ELR (cell line): Measurements from ENCODE around the gene SLC38A4.
"Not testable (repeated sequence)": the region's sequence is repeated elsewhere in the genome, so short reads cannot be mapped to it uniquely, and the experiment has no call there.

Source experiments
- DNase-seq: peaks from one replicate; pipeline ENCODE4 v3.0.0-alpha.2; 2015; ENCODE audit warnings: low read depth

SLC38A4 gene

DNA sequence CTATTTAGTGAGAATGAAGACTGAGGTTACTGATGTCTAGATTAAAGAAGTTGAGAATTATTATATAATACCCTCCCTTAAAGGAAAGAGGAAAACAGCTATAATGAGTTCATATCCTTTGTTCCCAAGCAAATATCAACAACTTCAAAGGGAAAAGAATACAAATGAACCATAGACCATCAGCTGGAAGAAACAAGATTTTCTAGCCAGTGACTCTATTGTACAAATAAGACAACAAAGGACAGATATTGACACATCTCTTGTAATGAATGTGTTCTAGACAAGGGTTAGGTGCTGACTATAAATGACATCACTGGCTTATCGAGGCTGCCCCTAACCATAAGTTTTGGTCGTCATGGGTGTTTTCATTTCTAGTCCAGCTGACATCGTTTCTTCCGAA, 48.2 kb downstream of the SLC38A4 start:
- no peak for DNase-seq

DNA sequence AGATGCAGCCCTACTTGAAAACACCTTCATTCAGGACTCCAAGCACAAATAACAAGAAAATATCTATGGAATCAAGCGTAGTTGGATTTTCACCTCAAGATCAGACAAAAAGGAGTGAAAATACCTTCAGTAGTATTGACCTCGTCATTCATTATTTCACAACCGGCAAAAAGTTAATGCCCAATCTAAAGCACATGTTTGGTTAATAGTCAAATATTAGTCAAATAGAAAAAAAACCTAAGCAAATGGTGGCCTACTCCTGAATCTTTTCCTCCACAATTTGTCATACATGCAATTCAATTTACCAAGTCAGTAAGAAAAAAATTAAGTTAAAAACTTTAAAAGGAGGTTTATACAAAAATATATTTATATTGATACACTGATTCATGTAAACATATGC, 50.0 kb downstream of the SLC38A4 start:
- DNase-seq = no peak

DNA sequence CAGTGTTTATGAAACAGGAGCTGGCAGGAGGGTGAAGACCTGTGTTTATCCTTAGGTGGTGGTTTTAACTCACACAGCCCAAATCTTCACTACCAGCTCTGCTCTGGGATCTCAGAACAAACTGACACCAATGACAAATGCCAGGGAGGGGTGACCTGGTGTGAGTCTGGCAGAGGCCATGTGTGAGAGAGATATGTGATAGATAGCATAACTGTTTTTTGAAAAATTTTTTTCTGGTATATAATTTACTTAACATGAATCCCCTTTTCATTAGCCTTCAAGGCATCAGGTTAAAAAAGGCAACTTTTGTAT, 51.5 kb downstream of the SLC38A4 start:
- DNase-seq = no peak

DNA sequence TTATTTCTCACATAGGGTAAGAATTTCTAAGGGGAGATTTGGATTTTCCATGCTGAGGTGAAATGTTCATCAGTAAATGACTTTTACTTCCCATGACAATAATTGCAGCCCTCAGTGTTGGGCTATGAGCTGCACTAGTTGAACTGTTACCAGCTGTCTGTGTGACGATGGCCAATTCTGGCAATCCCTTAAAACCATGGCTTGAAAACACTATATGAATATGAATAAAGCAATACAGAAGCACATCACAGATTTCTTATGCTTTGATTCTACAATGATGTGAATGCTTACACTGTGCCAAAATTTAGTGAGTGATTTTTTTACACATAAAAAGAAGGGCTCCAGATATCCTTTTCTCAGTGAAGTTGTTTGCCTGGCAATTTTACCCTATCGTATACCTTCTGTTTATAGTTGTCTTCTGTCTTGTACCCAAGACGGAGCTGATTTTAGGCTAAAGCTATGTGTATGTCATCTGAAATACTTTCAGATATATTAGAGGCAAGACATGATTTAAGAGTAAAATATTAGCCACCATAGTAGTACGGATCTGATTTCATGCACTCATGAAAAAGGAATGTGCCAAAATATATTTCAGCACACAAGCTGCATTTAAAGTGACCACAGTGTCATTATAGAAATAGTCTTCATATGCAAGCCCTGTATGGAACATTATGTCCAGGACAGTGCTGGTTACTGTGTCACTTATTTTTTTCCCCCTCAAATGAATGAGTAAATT, 52.0 kb downstream of the SLC38A4 start:
- peak; percentile 53 for DNase-seq

DNA sequence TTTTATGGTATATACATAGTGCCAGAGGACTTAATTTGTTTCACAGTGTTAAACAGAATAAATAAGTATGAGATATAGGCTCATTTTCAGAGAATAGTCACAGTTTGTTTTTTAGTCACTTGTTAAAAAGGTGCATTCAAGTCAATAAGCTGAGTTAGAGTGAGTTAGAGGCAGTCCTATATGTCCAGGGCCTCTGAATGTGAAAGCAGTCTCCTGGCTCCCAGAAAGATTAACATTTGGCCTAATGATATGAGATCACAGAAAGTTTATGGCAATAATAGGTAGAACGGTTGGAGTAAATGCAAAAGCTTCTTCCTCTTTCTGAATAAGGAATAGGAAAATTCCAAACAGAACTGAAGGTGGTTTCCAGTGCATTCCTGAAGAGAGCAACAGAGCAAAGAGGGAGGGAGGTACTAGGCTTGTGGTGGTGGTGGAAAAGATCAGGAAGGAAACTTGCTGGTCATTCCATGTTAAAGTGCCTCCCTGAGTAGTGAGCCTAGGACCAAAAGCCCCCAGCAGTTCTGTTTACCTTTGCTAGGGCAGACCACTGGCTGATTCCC, 54.4 kb downstream of the SLC38A4 start:
- peak; percentile 16 for DNase-seq

DNA sequence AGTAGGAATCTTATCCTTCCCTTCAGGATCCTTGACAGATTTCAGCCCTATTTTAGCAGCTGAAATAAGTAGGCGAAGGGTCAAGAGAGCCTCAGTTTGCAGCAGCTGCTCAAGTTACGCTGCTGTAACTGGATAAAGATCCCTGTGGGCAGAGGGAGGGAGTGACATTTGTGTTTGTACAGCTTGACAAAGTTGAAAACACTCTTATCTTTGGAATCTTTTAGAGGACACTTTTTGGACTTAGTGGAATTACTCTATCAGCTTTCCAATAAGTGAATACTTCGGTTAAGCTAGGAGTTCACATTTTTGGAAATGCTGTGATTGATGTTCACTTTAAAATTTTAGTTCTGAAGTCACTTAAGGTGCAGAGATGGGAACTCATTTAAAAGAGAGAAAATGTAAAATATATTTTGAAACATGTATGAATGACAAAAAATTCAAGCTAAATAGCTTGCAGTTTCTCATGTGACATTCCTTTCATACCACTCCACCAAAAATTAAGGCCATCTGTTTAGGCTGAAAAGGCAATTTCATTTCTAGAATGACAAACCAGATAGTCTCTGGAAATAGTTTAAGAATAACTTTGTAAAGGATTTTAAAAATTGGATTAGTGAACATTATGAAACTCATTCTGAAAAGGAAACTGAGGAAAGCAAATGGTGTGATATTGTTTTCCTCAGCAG, 55.2 kb downstream of the SLC38A4 start:
- DNase-seq = no peak

DNA sequence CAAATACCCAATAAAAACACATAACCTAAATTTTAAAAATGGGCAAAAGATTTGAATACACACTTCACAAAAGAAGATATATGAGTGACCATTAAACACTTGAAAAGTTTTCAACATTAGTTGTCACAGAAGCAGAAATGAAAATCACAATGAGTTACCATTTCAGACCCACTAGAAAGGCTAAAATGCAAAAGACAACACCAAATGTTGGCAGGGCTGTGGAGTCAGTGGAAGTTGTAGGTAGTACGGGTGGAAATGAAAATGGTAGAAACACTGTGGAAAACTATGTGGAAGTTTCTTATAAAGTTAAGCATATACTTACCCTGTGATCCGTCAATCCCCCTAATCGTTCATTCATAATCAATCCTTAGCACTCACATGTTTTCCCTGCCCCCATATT, 61.8 kb downstream of the SLC38A4 start:
- no peak for DNase-seq

DNA sequence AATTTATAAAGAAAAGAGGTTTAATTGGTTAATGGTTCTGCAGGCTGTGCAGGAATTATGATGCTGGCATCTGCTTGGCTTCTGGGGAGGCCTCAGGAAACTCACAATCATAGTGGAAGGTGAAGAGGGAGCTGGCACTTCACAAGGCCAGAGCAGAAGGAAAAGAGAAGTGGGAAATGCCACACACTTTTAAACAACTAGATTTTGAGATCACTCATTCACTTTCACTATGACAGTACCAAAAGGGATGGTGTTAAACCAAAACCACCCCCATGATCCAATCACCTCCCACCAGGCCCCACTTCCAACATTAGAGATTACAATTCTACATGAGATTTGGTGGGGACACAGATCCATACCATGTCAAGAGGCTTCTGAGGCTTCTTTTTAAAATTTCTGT, 62.6 kb downstream of the SLC38A4 start:
- DNase-seq = no peak

DNA sequence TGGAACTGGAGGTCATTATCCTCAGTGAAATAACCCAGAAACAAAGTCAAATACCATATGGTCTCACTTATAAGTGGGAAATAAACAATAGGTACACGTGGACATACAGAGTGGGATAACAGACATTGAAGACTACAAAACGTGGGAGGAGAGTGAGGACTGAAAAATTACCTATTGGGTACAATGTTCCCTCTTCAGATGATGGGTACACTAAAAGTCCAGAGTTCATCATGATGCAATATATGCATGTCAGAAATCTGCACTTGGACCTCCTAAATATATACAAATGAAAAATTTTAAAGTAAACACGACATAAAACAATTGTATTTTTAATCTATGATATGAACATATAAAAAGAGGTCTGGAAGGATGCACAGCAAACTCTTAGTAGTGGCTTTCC, 71.2 kb downstream of the SLC38A4 start:
- DNase-seq = no peak

DNA sequence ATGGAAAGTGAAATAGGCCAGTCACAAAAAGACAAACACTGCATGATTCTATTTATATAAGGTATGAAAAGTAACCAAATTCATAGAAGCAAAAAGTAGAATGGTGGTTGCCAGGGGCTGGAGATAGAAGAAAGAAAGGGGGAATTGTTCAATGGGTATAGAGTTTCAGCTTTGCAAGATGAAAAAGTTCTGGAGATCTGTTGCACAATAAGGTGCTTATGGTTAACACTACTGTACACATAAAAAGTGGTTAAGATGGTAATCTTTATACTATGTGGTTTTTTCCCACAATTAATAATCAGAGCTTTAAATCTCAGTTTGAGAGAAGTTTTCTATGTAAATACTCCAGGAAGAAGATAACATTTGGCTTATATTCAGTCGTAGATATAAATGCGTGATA, 73.4 kb downstream of the SLC38A4 start:
- DNase-seq = peak; percentile 4

DNA sequence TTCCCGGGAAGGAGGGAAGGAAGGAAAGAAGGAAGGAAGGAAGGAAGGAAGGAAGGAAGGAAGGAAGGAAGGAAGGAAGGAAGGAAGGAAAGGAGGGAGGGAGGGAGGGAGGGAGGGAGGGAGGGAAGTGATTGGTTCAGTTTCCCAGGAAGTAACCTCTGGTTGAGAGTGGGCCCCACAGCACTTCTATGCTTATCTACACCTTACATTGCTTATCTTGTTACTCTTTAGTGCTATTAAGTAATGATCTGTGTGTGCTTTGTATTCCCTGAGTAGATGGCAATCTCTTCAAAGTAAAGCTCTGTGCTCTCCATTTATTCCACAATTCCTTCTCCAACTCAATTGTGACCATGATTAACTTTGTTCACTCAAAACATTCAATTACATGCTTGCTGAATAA, 74.6 kb downstream of the SLC38A4 start:
- no peak for DNase-seq

DNA sequence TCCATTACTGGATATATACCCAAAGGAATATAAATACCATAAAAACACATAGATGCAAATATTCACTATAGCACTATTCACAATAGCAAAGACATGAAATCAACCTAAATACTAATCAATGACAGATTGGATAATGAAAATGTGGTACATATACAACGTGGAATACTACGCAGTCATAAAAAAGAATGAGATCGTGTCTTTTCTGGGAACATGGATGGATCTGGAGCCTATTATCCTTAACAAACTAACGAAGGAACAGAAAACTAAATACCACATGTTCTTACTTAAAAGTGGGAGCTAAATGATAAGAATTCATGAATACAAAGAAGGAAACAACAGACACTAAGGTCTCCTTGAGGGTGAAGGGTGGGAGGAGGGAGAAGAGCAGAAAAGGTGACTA, 76.5 kb downstream of the SLC38A4 start:
- no peak for DNase-seq

DNA sequence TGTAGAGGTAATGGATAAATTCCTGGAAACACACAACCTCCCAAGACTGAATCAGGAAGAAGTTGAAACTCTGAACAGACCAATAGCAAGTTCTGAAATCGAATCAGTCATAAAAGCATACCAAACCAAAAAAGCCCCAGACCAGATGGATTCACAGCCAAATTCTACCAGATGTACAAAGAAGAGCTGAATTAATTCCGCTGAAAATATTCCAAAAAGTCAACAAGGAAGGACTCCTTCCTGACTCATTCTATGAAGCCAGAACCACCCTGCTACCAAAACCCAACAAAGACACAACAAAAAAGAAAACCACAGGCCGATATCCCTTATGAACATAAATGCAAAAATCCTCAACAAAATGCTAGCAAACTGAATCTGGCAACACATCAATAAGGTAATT, 81.5 kb downstream of the SLC38A4 start:
- no peak for DNase-seq

DNA sequence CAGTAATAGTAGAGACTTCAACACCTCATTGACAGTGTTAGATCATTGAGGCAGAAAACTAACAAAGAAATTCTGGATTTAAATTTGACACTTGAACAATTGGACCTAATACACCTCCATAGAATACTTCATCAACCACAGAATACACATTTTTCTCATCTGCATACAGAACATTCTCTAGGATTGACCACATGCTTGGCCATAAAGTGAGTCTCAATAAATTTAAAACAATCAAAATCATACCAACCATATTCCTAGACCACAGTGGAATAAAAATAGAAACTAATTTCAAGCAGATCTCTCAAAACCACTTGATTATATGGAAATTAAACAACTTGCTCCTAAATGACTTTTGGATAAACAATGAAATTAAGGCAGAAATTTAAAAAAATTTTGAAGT, 82.3 kb downstream of the SLC38A4 start:
- DNase-seq = no peak

DNA sequence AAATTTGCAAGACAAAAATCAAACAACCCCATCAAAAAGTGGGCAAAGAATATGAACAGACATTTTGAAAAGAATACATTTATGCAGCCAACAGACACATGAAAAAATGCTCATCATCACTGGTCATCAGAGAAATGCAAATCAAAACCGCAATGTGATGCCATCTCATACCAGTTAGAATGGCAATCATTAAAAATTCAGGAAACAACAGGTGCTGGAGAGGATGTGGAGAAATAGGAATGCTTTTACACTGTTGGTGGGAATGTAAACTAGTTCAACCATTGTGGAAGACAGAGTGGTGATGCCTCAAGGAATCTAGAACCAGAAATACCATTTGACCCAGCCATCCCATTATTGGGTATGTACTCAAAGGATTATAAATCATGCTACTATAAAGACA, 83.5 kb downstream of the SLC38A4 start:
- not testable (repeated sequence) for DNase-seq

DNA sequence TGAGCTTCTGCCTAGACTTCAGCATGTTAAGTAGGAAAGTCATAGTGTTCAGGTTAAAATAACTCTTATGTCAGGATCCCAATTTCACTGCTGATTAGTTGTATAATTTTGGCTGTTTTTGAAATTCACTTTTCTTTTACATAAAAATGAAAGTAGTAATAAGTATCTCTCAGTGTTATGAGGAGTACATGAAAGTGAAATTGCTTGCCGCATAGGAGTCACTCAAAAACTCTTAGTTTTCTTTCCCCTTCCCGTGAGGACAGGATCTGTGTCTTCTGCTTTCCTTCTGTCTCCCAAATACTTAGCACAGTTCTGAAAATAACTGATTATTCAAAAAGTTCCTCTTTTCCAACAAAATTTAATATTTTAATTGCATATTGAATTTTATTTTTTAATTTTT, 100.5 kb downstream of the SLC38A4 start:
- DNase-seq = no peak

DNA sequence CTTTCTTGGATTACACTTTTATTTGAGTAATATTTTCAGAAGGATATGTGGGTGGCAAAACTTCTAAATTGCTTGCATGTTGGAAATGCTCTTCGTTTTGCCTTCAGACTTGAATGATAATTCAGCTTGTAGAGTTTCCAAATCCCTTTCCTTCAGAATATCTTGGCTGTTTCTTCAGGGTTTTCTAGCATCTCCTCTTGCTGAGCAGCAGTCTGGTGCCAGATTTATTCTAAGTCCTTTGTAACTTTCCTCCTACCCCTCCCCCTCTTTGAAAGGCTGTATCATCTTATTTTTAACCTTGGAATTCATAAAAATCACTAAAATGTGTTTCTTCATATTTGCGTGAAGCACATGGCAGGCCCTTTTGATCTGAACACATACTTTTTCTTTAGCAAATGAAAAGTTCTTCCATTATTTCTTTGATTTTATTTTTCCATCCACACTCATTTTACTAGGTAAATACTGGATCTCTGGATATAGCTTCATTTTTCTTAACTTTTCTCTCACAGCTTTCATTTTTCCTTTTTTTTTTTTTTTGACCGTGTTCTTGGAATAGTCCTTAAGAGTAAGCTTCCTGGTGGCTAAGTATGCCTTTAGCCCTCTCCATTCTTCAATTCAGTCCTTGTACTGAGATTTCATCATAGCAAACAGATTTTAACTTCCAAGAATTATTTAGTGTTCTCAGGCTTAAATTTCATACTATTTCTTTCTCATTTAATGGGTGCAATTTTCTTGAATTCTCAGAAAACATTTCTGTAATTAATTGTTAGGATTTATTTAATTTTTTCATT, 102.0 kb downstream of the SLC38A4 start:
- no peak for DNase-seq

DNA sequence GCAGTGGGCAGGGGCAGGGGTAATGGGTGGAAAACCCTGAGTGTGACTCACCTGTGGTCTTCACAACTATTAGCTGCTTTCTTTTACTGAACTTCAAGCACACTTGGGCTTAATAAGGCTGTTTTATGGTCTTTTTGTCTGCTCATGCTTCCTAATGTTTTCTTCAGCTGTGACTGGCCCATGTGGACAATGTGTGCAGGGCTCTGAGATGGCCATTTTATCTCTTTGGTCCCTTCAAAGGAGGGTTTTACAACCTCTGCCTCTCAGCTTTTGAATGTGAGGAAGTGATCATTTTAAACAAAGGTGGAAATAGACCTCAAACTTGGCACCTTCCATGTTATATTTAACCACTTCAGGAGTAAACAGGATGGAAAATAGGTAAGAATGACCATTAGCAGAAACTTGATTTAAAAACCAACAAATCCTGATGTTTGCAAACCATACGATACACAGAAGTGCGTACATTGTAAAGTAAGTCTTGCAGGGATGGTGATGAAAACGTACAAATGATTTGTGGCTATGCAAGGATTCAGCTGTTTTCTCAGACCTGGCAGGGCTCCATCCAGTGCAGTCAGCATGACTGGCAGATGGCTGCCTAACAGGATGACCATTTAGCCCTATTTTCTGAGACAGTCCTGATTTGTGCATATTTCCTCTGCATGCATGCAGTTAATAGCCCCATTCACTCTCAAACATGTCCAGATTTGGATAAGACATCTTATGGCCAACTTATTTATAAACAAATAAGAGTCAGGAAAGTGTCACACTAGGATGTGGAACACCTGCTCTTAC, 103.2 kb downstream of the SLC38A4 start:
- no peak for DNase-seq

DNA sequence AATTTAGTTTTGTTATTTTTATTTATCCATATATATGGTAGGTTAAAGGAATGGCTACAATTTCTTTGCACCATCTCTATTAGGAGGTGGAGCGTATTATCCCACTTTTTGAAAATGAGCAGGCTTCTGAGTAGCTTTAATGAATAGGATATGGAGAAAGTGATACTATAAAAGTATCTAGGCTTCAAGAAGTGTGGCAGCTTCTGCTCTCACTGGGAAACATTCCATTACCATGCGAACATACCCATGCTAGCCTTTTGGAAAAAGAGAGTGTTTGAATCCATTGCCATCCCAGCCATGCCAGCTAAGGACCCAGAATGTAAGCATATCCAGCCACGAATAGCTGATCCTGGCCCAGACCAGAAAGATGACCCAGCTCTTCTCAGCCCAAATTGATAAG, 107.3 kb downstream of the SLC38A4 start:
- DNase-seq = no peak

DNA sequence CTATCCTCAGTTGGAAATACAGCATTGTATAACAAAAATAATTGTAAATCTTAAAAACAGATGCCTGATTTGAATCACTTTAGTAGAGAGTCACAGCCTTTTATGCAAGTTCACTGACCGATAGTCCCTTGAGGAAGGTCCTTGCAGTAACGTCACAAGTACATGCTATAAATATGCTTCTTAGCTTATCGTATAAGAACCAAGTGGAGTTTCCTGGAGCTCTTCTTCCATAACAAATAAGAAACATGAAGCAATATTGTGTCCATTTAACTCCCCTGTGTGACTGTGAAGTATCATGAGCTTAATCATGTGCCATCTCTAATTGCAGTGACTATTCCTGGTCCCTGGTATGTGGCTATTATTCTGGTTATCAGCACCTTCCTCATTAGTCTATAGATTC, 107.9 kb downstream of the SLC38A4 start:
- DNase-seq = no peak

DNA sequence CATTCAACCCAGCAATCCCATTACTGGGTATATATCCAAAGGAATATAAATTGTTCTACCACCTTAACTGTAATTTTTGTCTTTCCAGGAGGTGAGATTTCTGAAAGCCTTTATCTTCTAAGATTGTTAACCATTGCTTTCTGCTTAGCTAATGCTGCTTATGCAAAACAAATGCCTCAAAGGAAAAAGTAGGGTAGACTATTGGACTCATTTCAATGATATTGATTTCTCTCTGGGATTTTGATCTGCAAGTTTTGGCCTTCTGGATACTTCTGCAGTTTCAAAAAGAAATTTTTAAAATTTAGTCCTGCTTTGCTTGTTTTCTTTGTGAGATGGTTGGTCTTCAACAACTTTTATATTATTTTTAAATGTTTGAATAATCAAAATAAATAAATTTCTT, 108.6 kb downstream of the SLC38A4 start:
- DNase-seq = no peak
